HG02678 (cell line): Measurements from ENCODE around the gene CLDN5.

Source experiments
- ATAC-seq: cut with Tn5 transposase; IDR thresholded peaks from one replicate; pipeline ENCODE4 v1.9.1; 2021; ENCODE audit warnings: mild to moderate bottlenecking, moderate library complexity; ENCODE audit not compliant: unreplicated experiment

Gene CLDN5

GRCh38 chr22:19524170-19525115 lies at the start of gene CLDN5:
TSS of gene CLDN5 (minus strand) at chr22:19524410. CDS start at chr22:19524255, 155 bp downstream.
- ATAC-seq = no peak

- ATAC-seq = no peak
Measured at GRCh38 chr22:19571995-19572394, 47.8 kb upstream of the CLDN5 start.

GRCh38 chr22:19571207-19571795 lies 47.1 kb upstream of the CLDN5 start:
- ATAC-seq = no peak

- ATAC-seq = no peak
Measured at GRCh38 chr22:19569976-19570375, 45.8 kb upstream of the CLDN5 start.

DNA sequence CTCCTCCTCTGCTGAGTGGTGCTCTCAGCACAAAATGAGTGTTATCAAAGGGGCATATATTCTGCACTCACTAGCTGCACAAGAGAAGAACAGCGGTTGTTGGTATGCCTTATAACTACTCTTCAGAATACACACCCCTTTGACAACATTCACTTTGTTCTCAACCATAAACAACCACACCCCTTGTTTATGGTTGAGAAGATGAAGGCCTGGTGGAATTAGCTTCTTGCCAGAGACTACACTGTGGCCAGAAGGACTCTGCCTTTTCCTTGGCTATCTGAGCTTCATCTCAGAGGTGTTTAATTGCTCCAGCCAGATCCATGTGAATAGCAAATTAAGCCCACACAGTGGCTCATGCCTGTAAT lies 45.0 kb upstream of the CLDN5 start:
- no peak for ATAC-seq

GRCh38 chr22:19568337-19569275 lies 44.4 kb upstream of the CLDN5 start:
- no peak for ATAC-seq

GRCh38 chr22:19567157-19568009 lies 43.2 kb upstream of the CLDN5 start:
- ATAC-seq = no peak

DNA sequence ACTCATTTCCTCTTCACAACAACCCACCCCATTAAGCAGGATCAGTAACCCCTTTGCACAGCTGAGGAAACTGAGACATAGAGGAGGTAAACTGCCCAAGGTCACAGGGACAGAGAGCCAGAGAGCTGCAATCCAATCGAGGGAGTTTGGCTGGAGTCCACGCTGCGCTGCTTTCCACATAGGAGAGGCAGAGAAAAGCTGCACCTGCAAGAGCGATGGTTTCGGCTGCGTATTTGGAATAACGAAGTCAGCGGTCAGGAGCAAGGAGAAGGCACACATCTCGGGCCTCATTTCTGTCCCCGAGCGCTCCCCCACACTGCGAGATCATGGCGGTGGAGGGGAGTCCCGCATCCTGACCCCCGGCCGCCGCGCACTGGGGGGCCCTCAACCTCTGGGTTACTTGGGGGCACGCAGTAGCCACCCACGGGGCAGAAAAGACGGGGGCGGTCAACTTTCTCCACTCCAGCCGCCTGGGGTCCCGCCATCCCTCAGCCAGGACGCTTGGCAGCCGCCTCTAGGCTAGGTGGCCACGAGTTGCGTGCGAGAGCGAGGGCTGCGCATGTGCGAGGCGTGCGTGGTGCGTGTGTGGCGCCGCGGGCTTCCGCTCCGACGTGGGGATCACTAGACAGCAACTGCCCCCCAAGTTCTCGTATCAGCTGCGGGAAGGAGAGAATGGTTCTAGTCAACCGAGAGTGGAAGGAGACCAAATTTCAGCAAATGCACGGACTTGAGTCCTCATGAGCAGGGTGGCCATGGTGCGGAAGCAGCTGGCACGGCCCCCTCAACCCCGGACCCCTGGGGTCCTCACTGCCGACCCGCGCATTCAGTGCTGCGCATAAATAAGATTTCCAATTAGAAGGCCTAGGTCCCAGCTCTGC lies 42.3 kb upstream of the CLDN5 start:
- no peak for ATAC-seq

DNA sequence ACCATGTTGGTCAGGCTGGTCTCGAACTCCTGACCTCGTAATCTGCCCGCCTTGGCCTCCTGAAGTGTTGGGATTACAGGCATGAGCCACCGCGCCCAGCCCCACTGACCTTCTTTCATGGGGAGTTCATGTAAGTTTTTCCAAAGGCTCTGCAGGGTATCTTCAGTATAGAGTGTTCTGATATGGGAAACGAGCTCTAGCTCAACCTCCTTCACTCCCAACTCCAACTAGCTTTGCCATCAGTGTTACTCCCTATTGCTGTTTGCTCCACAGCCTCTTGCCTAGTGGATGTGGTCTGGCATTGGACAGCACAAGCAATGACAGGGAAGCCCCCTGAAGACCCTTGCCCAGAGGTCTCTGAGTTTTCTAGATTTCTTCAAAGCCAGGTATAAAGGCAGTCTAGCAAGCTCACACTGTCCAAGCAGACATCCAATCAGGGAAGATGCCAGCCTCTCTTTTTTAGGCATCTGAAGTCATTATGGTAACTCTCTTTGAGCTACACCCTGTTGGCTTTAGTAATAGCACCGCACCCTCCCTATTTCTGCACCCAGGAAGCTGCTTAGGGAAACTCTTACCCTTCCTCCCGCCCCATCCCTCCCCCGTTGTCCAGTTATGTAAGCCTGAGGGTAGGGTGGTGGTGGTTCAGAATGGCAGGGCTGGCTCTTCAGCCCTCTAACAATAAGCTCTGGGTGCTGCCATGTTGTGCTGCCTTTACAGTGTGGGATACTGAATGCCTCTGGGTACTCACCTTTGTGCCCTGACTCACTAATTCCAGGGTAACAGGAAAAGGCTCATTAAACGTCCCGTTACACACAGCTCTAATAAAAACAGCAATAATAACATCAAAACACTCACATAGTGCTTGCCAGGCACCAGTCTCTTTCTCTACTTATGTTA lies 41.4 kb upstream of the CLDN5 start:
- ATAC-seq = no peak

DNA sequence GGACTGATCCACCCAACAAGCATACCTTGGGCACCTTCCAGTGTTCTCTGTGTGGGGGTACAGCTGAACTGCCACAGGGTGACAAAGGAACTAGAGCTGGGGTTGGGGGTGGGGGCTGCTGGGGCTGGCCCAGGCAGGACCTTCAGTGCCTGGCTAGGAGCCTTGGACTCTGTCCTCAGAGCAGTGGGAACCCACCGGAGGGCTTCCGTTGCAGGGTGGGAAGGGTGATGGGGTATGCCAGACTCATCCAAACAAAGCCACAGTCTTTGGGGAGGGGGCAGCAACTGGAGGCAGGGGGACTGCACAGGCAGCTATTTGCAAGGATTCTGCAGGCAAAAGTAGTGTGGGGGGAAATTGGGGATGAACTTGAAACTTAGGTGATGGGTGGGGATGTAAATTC lies 35.7 kb upstream of the CLDN5 start:
- ATAC-seq = no peak

DNA sequence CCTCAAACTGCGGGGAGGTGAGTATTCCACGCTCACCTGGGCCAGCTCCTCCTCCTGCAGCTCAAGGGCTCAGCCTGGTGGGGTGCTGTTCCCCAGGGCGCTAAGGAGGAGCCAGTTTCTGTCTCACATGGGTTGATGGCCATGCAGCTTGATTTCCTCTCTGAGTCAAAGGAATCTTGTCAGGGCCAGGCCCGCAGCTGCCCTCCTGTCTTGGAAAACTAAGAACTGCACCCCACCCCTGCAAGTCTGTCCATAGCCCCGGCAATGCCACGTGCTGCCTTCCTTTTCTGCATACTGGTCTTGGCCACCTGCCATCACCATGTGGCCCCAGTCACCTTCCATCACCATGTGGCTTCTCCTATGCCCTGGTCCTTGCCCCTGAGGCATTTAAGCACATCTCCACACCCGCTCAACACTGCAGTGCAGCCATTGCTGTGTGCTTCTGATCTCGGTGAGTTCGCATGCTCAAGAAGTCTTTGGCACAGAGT lies 35.2 kb upstream of the CLDN5 start:
- no peak for ATAC-seq

DNA sequence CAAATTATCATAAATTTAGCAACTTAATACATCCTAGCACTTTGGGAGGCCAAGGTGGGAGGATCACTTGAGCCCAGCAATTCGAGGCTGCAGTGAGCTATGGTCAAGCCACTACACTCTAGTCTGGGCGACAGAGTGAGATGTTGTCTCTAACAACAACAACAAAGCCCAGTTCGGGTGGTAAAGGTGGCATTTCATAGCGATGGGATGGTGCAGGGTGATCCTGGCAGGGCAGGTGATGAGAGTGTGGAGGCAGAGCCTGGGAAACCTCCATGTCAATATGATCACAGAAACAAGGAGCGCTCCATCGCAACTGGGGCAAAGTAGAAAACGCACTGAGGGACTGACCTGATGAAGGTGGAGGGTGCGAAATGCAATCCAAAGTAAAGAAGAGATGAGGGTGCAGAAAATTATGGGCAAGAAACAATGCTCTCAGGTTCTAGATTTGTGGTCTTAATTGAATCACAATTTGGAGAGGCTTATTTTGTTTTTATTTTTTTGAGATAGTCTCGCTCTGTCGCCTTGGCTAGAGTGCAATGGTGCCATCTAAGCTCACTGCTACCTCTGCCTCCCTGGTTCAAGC lies 32.8 kb upstream of the CLDN5 start:
- no peak for ATAC-seq

DNA sequence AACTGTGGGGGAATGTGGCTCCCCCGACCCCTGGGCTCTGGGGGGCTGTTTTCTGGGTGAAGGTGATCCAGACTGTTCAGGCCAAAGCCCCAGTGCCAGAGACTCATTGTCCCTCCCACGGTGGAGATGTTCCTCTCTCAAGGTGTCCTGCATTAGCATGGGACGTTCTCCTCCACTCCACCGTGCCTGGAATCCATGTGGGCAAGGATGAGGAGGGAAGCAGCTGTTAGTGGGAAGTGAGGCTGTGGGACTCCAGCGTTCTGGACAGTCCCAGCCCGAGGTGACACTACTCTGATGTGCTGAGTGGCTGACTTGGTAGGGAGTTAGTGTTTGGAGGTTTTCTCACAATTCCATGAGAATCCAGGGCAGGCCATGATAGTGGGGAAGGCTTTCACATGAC lies 31.4 kb upstream of the CLDN5 start:
- no peak for ATAC-seq

GRCh38 chr22:19554834-19555404 lies 30.7 kb upstream of the CLDN5 start:
- no peak for ATAC-seq

GRCh38 chr22:19553201-19553600 lies 29.0 kb upstream of the CLDN5 start:
- no peak for ATAC-seq

- no peak for ATAC-seq
Measured at GRCh38 chr22:19550382-19550781, 26.2 kb upstream of the CLDN5 start.

GRCh38 chr22:19549428-19549827 lies 25.2 kb upstream of the CLDN5 start:
- ATAC-seq = no peak

DNA sequence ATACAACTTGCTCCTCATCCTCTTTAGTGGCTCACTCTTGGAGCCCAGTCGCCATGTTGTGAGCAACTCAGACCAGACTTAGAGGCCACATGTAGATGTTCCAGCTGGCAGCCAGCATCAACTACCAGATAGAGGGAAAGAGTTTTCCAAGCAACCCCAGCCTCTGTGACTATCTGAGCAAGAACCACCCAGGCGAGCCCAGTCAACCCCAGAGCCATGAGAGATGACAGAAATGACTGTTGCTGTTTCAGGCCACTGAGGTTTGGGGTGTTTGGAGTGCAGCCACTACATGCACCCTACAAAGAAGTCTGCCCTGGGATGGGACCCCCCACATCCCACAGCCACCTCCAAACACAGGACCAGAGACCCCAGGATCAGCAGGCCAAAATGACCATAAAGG lies 24.8 kb upstream of the CLDN5 start:
- no peak for ATAC-seq
